Measurements from ENCODE around the gene CIITA.
"Not testable (repeated sequence)": the region's sequence is repeated elsewhere in the genome, so short reads cannot be mapped to it uniquely, and the experiment has no call there.

The CIITA gene

DNA sequence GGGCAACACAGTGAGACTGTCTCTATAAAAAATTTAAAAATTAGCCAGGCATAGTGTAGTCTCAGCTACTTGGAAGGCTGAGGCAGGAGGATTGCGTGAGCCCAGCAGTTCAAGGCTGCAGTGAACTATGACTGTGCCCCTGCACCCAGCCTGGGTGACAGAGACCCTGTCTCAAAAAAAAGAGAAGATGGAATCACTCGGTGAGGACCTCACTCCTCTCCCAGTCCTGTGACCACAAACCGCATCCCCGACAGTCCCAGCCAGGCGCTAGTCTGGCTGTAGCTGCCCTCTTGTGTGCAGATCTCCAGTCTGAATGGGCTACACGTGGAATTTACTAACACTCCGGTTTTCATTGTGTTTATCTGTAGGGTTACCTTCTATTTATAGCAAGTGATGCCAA lies 54.1 kb downstream of the CIITA start:
- FAIRE-seq (no peak), DNase-seq (ENCODE audit: extremely low spot score, insufficient read length, low read depth) (no peak)

DNA sequence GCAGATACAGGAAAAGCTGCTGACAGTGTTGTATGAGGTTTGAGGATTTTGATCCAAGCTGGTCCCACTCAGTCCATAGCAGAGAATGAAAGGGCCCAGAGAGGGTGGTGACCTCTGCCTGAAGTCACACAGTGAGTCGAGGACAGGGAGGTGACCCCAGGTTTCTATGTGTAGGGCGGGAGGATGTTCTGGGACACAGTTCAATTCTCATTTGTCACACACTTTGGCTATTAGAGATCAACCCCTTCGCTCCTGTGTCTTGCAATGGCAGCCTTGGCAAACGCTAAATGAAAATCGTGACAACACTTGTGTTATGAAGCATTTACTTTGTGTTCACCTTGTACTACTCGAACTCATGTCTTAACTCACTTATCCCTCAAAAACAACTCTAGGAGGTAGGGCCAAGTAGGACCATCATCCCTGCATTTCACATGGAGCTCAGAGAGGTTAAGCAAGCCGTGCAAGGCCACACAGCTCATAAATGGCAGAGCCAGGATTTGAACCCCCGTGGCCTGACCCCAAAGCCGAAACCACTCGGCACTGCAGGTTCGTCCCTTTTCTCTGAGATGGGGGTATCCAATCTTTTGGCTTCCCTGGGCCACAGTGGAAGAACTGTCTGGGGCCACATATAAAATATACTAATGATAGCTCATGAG lies 55.1 kb downstream of the CIITA start:
- FAIRE-seq (no peak), DNase-seq (ENCODE audit: extremely low spot score, insufficient read length, low read depth) (no peak)

GRCh38 chr16:10932959-10933710 lies 56.1 kb downstream of the CIITA start:
- no peak for DNase-seq (ENCODE audit: extremely low spot score, insufficient read length, low read depth)
- FAIRE-seq, result no peak

GRCh38 chr16:10933865-10934264 lies 56.9 kb downstream of the CIITA start:
- FAIRE-seq (no peak), DNase-seq (ENCODE audit: extremely low spot score, insufficient read length, low read depth) (no peak)

GRCh38 chr16:10934325-10935107 lies 57.5 kb downstream of the CIITA start:
- DNase-seq (ENCODE audit: extremely low spot score, insufficient read length, low read depth) (no peak), FAIRE-seq (no peak)

DNA sequence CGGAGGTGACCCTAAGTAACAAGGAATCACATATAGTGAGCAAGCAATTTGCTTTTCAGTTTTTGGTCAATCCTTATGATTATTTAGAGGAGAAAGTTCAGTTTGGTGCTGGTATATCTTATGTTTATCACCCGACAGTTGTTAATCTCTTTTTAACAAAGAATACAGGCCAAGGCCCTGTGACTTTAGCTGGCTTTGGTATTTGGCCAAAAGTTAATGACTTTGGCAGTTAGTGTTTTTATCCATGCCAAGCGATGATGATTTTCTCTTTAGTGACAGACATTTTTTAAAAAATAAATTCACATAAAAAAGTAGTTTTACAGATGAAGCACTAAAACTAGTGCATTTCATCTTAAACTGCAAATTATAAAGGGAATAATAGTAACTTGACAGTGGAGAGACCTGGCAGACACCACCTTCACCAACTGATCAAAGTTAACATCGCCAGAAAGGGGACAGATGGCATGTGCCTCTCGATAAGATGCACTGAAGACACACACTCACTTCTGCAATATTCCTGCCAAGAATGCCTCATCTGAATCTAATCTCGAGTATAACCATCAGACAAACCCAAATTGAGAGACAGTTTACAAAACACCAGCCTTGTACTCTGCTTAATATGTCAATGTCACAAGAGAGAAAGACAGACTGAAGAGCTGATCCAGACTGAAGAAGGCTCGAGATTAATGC lies 58.4 kb downstream of the CIITA start:
- DNase-seq (ENCODE audit: extremely low spot score, insufficient read length, low read depth), result no peak

GRCh38 chr16:10936272-10936984 lies 59.4 kb downstream of the CIITA start:
- FAIRE-seq (no peak), DNase-seq (ENCODE audit: extremely low spot score, insufficient read length, low read depth) (no peak)

More for the DNA sequence above, 58.4 kb downstream of the CIITA start:
- FAIRE-seq, result no peak

DNA sequence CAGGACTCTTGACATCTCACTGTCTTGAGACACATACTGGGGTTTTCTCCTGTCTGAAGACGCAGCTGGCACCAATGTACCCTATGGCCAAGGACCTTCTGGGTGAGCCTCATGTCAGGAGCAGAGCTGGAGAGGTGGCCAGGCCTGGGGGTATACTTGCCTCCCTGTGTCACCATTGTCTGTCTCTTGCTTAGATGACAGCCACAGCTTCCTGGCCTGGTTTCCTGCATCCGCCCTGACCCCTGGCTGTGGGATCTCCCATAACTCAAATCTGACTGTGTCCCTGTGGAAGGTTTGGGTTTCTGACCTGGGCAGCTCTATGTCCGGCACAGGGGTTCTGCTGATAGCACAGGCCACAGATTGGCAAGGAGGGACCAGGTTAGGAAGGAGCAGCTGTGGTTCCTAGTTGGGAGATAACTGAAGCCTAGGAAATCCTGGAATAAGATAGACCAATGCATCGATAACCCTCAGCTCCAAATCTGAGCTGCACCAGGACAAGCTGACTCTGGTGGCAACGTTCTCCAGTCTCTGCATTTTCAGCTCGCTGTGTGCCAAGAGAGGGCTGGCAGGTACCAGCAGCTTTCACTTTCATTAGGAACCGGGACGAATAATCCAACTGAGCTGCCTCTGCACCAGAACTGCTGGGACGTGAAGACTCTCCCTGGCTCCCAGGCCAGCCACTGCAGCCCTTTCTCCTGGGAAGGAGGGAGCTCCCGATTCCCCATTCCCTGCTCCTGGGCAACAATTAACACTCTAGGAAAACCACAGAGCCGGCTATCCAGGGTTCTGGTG lies 60.3 kb downstream of the CIITA start:
- no peak for DNase-seq (ENCODE audit: extremely low spot score, insufficient read length, low read depth)
- peak; percentile 18 for FAIRE-seq

- DNase-seq (ENCODE audit: extremely low spot score, insufficient read length, low read depth) (no peak), FAIRE-seq (no peak)
Measured at GRCh38 chr16:10938321-10938720, 61.3 kb downstream of the CIITA start.

GRCh38 chr16:10938796-10939648 lies 62.0 kb downstream of the CIITA start:
- DNase-seq (ENCODE audit: extremely low spot score, insufficient read length, low read depth), result no peak
- FAIRE-seq, result no peak

GRCh38 chr16:10939649-10940234 lies 62.7 kb downstream of the CIITA start:
- DNase-seq (ENCODE audit: extremely low spot score, insufficient read length, low read depth) (no peak), FAIRE-seq (peak; percentile 12)

DNA sequence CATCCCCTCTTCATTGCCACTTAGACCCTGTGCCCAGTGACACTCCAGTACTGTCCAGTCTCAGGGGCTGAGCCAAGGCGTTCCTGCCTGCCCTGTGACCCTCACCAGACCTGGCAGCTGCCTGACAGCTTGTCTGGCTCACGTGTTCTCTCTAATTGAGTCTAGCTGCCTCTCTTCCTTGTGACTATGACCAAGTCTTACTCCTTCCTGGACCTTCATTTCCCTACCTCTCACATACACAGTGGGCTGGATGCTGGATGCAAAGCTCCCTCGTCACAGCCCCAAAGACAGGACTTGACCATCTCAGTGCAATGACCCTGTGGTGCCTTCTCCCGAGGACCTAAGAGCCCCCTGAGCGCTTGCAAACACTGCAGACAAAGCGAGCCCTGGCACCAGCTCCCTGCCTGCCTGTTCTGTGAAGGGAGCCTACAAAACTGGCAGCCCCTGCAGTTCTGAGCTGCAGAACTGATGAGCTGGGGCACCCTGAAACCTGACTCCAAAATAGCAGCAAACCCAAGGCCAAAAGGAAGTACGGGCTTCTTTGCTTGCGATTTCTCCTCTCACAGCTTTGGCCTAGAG lies 63.6 kb downstream of the CIITA start:
- DNase-seq (ENCODE audit: extremely low spot score, insufficient read length, low read depth) (no peak), FAIRE-seq (peak; percentile 21)

GRCh38 chr16:10941127-10941933 lies 64.3 kb downstream of the CIITA start:
- DNase-seq (ENCODE audit: extremely low spot score, insufficient read length, low read depth), result no peak
- FAIRE-seq, result no peak

DNA sequence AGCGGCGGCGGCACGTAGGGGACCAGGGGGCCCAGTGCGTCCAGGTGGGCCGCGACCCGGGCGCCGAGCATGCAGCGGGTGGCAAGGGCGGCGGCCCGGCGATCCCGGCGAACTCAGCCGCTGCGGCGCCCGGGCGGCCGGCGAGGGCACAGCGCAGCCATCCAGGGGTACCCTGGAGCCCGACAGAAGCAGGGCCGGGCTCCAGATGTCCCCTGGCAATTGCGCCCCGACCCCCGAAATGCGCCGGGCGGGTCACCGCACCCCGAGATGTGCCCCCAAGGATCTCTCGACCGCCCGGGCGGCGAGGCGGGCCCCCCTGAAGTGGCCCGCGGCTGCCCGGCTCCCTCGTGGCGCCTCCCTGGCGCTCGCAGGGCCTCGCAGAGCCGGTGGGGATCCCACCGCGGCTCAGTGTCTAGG lies 64.9 kb downstream of the CIITA start:
- not testable (repeated sequence) for DNase-seq (ENCODE audit: extremely low spot score, insufficient read length, low read depth); FAIRE-seq

- DNase-seq (ENCODE audit: extremely low spot score, insufficient read length, low read depth), result peak; percentile 97
- FAIRE-seq, result peak; percentile 84
Measured at GRCh38 chr16:10942352-10943063, 65.5 kb downstream of the CIITA start, which contains the start of gene DEXI. Gene DEXI (minus strand): TSS chr16:10942468. CDS start chr16:10942005, 463 bp downstream.

DNA sequence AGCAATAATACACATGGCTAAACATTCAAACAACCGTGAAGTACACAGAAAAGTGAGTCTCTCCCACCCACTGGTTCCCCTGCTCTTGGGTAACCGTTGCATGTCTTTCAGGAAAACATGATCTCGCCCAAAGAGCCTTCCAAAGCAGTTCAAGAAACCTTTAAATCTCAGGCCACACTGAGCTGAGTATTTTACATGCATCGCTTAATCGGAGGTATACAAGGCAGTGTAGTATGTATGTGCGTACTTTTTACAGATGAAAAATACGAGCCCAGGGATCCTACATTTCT lies 66.0 kb downstream of the CIITA start:
- DNase-seq (ENCODE audit: extremely low spot score, insufficient read length, low read depth) (no peak), FAIRE-seq (no peak)
